Omental fat pad (tissue), 4 donors: ENCODE measurements around the gene UTS2R. TPM values are rescaled to one million over a fixed set of nuclear protein-coding genes. Genes with fewer than 3 reads are reported as not detected.

Experiments used
- ATAC-seq: fragments of 150-250 bp; one replicate; pipeline ENCODE4 v1.9.1; 2016; ENCODE audit warnings: mild to moderate bottlenecking, moderate library complexity; ENCODE audit not compliant: low FRiP score
- DNase-seq: peaks from one replicate; pipeline ENCODE4 v3.0.0-alpha.2; 2019; ENCODE audit warnings: low spot score
- total RNA-seq, 4 donors: library from RNA; depleted of rRNA; stranded (reverse); fragments of >200 nt; gene quantifications; one replicate each; pipeline ENCODE4 v1.1.0, GENCODE V29; 2016
- TF ChIP-seq, protein P1 (sequence below), 3 donors: fragments of 450-650 bp; IDR thresholded peaks; one replicate each; pipeline ENCODE4 v1.5.1; 2016 to 2017; ENCODE audit warnings: antibody characterized with exemption in 3 of 3, mild to moderate bottlenecking in 3 of 3, moderate library complexity in 2 of 3

Gene UTS2R
- total RNA-seq, 4 donors from 2014 or later, result not detected

DNA sequence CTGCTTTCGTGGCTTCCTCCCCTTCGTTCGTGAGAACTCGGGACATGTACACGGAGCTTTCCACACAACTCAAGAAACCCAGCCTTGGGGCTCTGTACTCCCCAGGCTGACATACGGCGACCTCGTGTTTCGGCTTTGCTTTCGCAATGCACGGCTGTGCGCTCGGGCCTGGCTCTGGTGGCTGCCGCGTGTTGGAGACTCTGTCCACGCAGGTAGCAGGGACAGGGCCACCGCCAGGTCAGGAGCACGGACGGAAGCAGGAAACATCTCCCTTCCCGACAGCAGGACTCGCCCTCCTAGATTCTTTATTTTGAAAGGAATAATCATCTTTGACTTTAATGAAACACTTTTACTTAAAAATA is 17.3 kb downstream of the UTS2R start:
- DNase-seq (no peak), ATAC-seq (no peak)
- TF ChIP-seq, protein P1, sequence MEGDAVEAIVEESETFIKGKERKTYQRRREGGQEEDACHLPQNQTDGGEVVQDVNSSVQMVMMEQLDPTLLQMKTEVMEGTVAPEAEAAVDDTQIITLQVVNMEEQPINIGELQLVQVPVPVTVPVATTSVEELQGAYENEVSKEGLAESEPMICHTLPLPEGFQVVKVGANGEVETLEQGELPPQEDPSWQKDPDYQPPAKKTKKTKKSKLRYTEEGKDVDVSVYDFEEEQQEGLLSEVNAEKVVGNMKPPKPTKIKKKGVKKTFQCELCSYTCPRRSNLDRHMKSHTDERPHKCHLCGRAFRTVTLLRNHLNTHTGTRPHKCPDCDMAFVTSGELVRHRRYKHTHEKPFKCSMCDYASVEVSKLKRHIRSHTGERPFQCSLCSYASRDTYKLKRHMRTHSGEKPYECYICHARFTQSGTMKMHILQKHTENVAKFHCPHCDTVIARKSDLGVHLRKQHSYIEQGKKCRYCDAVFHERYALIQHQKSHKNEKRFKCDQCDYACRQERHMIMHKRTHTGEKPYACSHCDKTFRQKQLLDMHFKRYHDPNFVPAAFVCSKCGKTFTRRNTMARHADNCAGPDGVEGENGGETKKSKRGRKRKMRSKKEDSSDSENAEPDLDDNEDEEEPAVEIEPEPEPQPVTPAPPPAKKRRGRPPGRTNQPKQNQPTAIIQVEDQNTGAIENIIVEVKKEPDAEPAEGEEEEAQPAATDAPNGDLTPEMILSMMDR (IDR thresholded peaks at IDR 0.05), result no peak

DNA sequence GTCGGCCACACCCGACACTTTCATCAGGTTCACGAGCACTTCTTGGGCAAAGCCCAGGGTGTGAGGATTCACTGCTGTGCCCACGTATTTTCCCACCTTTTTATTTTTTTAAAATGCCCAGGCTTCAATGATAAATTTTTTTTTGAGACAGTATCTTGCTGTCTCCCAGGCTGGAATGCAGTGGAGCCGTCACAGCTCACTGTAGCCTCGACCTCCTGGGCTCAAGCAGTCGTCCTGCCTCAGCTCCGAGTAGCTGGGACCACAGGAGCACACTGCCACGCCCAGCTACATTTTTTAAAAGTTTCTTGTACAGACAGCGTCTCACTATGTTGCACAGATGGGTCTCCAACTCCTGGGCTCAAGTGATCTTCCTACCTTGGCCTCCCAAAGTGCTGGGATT is 17.8 kb downstream of the UTS2R start:
- ATAC-seq, result no peak
- TF ChIP-seq, protein P1 (IDR thresholded peaks at IDR 0.05), result no peak
- DNase-seq, result no peak

DNA sequence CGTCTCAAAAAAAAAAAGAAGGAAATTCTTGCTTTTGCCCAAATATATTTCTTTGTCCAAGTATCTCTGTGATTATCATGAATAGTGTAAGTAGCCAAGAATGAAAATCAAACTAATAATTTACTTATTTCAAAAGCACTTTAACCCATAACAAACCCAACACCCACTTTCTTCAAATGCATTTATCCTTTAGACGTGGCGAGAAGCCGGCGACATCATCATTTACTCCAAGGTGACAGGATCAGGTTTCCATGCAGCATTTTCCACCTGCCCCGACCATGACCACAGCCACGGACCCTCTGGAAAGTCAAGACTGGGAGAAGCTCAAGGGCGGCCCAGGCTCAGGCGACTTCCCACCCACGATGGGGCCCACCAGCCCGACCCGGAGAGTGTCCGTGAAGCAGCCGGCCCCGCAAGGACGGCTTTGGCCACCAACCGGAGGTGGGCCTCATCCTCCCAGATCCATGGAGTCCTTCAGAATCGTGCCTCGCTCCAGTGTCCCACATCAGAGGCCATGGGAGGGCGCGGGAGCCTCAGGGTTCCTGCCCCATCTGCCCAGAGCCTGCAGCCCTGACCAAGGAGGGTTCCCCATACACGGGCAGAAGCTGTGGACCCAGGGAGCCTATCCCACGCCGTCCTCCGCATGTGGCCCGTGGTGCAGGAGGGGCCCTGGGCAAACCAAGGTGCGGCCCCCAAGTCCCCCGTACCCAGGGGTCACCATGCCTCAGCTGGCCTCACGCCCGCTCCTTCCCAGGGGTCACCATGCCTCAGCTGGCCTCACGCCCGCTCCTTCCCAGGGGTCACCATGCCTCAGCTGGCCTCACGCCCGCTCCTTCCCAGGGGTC is 18.7 kb downstream of the UTS2R start:
- DNase-seq, result no peak
- ATAC-seq, result no peak
- TF ChIP-seq, protein P1 (IDR thresholded peaks at IDR 0.05), result no peak

DNA sequence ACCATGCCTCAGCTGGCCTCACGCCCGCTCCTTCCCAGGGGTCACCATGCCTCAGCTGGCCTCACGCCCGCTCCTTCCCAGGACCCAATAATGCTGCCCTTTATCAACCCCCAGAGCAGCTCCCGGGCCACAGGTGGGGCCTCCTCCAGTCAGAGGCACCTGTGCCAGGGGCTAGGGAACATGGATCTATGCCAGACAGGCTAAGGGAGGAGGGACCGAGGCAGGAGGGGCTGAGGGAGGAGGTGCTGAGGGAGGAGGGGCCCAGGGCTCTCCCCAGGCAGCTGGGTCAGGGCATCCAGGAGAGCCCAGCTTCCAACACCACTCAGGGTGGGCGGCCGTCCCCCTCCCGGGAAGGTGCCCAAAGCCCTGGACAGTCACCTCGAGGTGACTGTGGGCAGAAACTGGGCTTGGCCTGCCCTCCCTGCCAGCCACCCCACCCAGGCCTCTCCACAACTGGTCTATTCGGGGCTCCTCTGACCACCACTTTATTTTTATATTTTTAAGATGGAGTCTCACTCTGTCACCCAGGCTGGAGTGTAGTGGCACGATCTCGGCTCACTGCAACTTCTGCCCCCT is 19.4 kb downstream of the UTS2R start:
- TF ChIP-seq, protein P1 (IDR thresholded peaks at IDR 0.05), result no peak
- DNase-seq, result no peak
- ATAC-seq, result no peak

DNA sequence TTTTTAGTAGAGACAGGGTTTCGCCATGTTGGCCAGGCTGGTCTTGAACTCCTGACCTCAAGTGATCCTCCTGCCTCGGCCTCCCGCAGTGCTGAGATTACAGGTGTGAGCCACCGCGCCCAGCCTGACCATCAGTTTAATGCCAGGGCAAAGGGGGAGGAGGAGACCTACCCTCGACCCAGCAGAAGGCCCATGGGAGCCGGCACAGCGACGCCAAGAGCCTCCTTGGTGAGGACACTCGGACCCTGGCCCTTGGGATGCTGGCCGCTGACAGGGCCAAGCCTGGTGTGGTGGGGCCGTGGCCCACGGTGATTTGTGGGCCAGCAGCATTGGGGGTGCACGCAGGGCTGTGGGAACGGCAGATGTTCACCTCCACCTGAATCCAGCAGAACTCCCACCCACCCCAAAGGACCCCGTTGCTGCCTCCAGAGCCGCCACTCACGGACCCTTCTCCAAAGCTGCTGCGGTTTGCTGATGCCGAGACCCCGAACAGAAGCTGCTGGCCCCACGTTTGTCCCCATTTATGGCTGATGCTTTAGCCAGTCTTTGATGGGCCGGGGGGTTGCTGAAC is 20.0 kb downstream of the UTS2R start:
- DNase-seq, result no peak
- ATAC-seq, result no peak
- TF ChIP-seq, protein P1 (IDR thresholded peaks at IDR 0.05), result no peak

DNA sequence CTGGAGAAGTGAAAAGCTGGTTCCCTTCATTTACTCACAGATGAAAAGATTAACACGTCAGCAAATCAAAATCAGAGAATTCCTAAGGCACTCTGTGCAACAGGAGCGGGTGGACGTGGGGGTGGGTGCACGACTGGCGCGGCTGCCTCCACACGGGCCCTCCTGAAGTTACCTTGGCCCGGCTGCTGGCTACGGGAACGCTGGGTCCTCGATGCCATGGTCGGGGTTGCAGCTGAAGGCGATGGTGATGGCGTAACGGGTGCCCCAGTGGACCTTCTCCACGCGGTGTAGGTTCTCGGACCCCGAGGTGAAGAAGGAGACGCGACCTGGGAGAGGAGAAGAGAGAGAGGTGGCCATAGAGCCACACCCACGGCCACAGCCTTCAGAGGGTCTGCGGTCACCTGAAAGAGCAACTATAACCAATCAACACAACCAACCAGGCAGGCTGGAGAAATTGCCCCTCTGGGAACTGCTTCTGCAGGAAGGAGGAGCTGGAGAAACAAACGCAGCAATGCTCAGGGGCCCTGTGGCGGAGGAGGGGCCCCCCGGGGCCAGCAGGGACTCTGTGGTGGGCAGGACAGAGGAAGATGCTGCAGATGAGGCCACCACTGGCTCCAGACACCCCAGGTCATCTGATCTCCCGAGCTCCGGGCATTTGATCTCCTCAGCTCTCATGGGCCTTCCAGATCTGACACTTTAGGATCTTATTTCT is 20.8 kb downstream of the UTS2R start:
- DNase-seq (no peak), ATAC-seq (no peak)
- TF ChIP-seq, protein P1 (IDR thresholded peaks at IDR 0.05), result no peak
